GM18870 (cell line): Measurements from ENCODE around the gene MPI.

Source experiments
- ATAC-seq: cut with Tn5 transposase; IDR thresholded peaks from one replicate; pipeline ENCODE4 v1.9.1; 2021; ENCODE audit warnings: moderate library complexity; ENCODE audit not compliant: unreplicated experiment

Gene MPI, protein sequence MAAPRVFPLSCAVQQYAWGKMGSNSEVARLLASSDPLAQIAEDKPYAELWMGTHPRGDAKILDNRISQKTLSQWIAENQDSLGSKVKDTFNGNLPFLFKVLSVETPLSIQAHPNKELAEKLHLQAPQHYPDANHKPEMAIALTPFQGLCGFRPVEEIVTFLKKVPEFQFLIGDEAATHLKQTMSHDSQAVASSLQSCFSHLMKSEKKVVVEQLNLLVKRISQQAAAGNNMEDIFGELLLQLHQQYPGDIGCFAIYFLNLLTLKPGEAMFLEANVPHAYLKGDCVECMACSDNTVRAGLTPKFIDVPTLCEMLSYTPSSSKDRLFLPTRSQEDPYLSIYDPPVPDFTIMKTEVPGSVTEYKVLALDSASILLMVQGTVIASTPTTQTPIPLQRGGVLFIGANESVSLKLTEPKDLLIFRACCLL

DNA sequence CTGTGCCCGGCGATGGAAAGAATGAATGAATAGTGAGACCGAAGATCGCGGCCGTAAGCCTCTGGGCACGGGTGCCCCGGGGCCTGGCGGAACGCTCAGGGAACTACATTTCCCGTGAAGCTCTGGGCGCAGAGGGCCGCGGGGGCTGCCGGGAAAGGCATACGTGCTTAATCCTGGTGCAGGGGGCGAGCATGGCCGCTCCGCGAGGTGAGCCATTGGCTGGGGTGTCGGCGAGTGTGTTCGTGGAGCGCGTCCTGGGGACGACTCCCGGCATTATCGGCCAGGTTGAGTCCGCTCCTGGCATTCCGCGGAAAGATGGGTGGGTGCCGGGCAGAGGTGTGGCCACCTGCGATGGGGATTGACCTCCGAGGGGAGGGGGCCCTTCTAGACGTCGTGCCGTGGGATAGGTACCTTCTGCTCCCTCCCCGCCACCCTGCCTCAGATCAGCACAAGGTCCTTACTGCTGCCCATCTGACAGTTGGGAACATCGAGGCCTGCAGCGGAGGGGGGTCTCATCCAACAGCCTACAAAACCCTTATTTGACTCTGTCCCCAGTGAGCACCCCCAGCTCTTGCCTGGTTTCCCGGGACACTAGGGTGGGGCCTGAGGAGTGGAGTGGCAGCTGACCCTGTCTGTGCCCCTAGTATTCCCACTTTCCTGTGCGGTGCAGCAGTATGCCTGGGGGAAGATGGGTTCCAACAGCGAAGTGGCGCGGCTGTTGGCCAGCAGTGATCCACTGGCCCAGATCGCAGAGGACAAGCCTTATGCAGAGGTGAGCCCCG lies at the start of gene MPI:
Gene MPI (plus strand): TSS at position 160 of the 782 bp plus-strand sequence. CDS start 32 bp downstream, at position 192.
- peak; percentile 68 for ATAC-seq

DNA sequence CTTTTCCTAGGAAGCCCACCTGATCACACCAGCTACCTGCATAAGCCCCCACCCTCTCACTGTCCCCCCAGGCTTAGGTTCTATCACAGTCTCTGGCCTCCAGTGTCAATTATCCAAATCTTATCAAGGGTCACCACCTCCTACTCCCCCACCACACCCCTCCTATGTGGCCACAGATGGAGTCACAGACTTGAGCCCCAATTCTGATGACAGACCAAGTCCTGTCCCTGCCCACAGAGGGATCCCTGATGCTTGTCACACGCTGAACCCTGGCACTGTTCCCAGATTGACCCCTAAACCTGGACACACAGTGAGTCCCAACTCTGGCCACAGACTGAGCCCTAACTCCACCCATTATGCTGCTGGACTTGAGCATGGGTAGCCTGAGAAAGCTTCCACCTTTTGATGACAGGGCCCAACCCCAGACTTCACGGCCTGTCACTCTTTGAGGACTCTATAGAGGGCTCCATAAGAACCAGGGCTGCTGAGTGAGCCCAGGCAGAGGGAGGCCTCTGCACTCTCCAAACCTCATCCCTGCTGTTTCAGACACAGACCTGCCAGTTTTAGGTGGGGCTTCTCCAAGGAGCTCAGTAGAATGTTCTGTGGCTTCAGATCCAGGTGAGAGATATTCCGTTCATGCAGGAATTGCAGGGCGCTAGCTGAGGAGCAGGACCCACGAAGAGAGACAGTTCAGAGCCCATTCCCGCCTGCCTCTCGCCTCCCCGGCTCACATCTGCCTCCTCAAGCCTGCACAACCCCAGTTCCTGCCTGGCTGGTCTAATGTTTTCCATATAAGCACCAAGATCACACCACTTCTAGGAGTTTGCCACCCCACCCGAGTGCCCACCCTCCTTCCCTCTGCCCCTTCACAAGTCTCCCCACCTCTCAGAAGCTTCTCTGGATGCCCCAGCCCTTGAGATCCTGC lies 48.7 kb upstream of the MPI start:
- no peak for ATAC-seq

- ATAC-seq = no peak
Observed at GRCh38 chr15:74841891-74842373, 47.9 kb upstream of the MPI start.

- ATAC-seq = no peak
Observed at GRCh38 chr15:74842581-74843444, 47.0 kb upstream of the MPI start, which contains the start of gene ULK3. Gene ULK3, minus strand, starts transcription at chr15:74843156. Its CDS starts 51 bp downstream, at chr15:74843105.

DNA sequence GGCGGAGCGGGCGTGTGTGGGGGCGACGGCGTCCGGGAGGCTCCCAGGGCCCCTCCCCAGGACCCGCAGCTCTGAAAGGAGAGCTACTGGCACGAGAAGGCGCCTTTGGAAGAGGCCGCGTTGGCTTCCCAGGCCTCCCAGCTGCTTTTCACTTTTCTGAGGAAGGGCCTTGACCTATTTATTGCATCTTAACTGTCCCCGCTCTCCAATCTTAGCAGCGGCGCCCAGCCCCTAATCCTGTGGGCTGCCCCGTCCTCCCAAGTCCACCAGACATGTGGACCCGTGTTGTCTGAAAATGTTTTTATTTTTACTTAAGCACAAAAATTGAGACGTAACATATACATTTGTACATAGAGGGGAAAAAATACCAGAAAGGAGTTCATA lies 46.4 kb upstream of the MPI start:
- ATAC-seq = no peak

GRCh38 chr15:74843891-74844299 lies 45.9 kb upstream of the MPI start:
- ATAC-seq = no peak

GRCh38 chr15:74844319-74845207 lies 45.3 kb upstream of the MPI start:
- no peak for ATAC-seq

- no peak for ATAC-seq
Observed at GRCh38 chr15:74845208-74845568, 44.7 kb upstream of the MPI start.

DNA sequence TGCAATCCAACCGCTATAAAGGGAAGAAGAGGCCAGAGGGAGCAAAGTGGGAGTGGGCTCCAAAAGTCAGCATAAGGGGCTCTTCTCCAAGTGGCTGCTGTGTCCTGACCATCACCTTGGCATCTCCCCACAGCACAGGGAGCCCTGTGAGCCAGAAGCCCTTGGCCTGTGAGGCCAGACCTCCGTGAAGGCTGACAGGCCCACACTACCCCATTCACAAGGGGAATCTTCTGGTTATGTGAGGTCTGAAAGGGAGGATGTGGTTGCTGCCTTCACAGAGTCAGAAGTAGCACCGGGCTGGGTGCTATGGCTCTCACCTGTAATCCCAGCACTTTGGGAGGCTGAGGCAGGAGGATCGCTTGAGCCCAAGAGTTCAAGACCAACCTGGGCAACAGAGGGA lies 44.3 kb upstream of the MPI start:
- ATAC-seq = no peak

- no peak for ATAC-seq
Observed at GRCh38 chr15:74847432-74847831, 42.4 kb upstream of the MPI start.

GRCh38 chr15:74850393-74850792 lies 39.4 kb upstream of the MPI start:
- no peak for ATAC-seq

DNA sequence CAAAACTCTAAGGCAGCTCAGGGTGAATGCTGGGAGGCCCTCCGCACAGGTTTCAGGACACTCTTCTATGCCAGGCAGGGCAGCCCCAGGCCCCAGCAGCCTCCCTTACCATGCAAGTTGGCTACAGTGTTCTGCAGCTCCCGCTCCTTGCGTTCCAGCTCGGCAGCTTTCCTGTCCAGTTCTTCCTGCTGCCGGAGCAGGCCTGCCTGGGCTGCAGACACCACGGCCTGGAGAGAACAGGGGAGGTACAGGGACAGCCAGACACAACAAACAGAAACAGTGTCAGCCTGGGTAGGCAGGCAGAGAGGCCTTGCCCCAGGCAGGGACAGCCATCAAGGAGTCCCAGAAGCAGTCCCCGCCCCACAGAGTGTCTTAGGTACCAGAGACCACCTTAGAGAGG lies 37.9 kb upstream of the MPI start:
- no peak for ATAC-seq

- no peak for ATAC-seq
Observed at GRCh38 chr15:74854453-74855022, 35.3 kb upstream of the MPI start.

- no peak for ATAC-seq
Observed at GRCh38 chr15:74855857-74856256, 34.0 kb upstream of the MPI start.

DNA sequence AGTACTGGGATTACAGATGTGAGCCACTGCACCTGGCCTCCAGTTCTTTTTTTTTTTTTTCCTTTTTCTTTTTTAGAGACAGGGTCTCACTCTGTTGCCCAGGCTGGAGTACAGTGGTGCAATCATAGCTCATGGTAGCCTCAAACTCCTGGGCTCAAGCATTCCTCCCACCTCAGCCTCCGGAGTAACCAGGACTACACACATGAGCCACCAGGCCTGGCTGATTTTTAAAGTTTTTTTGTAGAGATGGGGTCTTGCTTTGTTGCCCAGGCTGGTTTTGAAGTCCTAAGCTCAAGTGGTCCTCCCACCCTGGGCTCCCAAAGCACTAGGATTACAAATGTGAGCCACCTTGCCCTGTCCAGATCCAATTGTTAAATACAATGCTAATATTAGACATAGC lies 33.3 kb upstream of the MPI start:
- ATAC-seq = no peak

GRCh38 chr15:74857082-74857655 lies 32.7 kb upstream of the MPI start:
- no peak for ATAC-seq

DNA sequence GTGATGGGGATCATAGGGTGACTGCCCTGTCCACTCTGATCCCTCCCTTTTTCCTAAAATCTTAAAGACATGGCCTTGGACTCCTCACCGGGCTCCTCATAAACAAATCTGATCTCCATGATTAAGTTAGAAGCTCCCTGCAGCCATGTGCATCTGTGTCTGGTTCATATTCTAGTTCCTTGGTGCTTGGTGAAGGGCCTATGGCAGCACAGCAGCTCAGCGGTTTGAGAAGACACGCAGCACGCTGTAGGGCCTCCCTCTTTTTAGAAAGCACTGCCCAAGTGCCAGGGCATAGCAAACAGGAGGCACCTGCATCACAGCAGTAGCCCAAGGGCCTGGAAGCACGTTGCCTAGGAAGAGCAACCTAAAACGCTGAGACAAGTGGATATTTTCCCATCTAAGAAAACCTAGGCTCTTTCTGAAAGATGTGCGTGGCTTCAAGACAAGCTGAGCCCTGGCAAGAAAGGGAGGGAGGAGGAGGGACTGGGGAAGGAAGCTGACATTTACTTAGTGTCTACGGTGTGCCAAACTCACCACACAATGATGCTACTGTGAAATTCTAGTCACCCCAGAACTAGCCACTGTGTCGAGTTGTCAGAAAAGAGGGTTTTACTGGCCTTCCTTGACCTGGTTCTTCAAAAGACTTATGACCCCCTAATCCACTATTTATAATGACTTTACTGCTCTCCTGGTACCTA lies 32.0 kb upstream of the MPI start:
- no peak for ATAC-seq

DNA sequence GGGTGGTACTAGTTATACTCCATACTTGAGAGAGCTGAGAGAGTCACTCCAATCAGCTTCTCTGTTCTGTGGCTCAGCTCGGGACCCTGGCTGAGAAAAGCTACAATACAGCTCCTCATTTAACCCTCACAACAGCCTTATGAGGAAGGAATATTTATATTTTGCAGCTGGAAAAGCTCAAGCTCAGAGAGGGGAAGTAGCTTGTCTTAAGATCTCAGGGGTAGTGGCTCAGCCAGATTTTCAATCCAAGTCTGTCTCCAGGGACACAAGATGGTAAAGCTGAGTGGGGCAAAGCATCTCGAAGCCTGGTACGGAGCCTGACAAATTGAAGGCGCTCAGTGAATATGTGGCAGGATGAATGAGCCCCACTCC lies 31.5 kb upstream of the MPI start:
- ATAC-seq = no peak
